Sigmoid colon (tissue), 4 donors: Measurements from ENCODE around the gene NEURL1.

Experiments
- CTCF ChIP-seq, 4 experiments: fragments of 450-650 bp in 3 of 4; fragments of 200-600 bp in 1 of 4; IDR thresholded peaks; one replicate each; pipeline ENCODE4 v1.5.1; 2016 to 2019; ENCODE audit warnings: antibody characterized with exemption in 4 of 4, mild to moderate bottlenecking in 3 of 4, moderate library complexity in 2 of 4
- EP300 ChIP-seq, 4 donors: sonication (generic); formaldehyde crosslinking; IDR thresholded peaks; one replicate each; pipeline ENCODE4 v1.6.1; 2017; ENCODE audit warnings: antibody characterized with exemption in 4 of 4
- POLR2A ChIP-seq, 2 donors: fragments of 450-650 bp; IDR thresholded peaks; one replicate each; pipeline ENCODE4 v1.6.1; 2016; ENCODE audit warnings: antibody characterized with exemption in 2 of 2, mild to moderate bottlenecking in 2 of 2, moderate library complexity in 2 of 2
- POLR2AphosphoS5 ChIP-seq, 4 donors: sonication (generic); formaldehyde crosslinking; IDR thresholded peaks; one replicate each; pipeline ENCODE4 v1.6.1; 2017; ENCODE audit warnings: antibody characterized with exemption in 4 of 4

- TF ChIP-seq CTCF (IDR thresholded peaks at IDR 0.05), result peak in 3 of 4 experiments; percentile 28 to 69 (median 31)
- no peak for TF ChIP-seq POLR2AphosphoS5 (IDR thresholded peaks at IDR 0.05)
- TF ChIP-seq EP300 (IDR thresholded peaks at IDR 0.05), result no peak
- TF ChIP-seq POLR2A (IDR thresholded peaks at IDR 0.05), result no peak
These were observed 98.9 kb downstream of the NEURL1 start for GRCh38 chr10:103592186-103593021.
